ENCODE results near the gene AKR1C2.
"Not testable (repeated sequence)": the region's sequence is repeated elsewhere in the genome, so short reads cannot be mapped to it uniquely, and the experiment has no call there.

The AKR1C2 gene

GRCh38 chr10:5003127-5004029 is at the start of gene AKR1C2:
Gene AKR1C2, minus strand, starts transcription at chr10:5003857. Its CDS starts 22 bp downstream, at chr10:5003835.
- not testable (repeated sequence) for DNase-seq

GRCh38 chr10:5052951-5053500 is 49.4 kb upstream of the AKR1C2 start:
- not testable (repeated sequence) for DNase-seq

DNA sequence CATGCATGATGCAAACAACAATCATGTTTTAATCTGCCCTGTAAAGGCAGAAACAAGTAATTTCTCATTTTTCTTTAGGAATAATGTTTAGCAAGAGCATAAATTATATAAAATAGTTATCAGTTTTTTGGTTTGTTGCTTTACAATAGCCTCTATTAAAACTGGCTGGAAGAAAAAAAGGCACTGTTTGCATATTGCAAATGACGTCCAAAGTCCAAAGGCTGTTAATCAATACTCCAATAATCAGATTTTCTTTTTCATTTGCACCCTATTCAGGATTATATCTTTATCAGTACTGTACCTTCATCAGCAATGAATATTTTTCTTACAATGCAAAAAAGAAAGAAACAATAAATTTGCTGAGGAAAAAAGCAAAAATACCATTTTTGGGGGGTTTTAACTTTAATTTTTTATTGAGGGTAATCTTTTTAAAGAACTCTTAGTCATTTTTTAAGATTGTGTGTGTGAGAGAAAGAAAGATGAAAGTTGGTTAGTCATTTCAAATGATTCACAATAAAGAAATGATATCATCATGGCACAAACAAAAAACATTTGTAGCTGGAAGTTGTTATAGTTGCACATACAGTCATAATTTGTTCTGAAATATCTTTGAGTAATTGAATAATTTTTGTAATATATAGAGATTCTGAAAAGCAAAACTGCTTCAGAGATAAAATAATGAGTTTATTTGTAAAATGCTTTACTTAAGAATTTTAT is 44.4 kb upstream of the AKR1C2 start:
- DNase-seq = peak; percentile 32

DNA sequence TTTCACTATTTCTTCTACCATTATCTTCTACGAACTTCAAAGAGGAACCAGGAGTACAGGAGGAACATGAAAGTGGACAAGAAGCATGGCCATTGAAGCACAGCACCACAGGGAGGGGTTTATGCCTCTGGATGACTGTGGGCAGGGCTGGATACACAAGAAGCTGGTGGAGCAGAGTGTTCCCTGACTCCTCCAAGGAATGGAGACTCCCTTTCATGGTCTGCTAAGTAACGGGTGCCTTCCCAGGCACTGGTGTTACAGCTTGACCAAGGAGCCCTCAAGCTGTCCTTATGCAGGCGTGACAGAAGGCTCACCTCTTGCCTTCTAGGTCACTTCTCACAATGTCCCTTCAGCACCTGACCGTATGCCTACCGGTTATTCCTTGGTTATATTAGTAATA is 43.4 kb upstream of the AKR1C2 start:
- DNase-seq = peak; percentile 74

DNA sequence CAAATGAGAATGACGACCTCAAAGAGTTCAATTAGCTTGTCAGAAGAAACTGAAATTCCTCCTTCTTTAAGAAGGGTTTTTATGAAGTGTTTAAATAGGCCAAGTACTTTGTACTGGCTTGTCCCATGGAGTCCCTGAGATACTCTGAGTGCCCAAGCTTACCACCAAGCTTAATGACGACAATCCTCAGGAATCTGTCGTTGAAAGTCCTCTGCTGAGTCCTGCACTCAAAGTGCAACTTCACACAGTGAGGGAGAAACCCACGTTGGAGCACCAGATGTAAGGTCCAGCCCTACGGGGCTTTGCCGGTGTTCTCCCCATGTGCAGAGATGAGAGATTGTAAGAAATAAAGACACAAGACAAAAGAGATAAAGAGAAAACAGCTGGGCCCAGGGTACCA is 42.8 kb upstream of the AKR1C2 start:
- no peak for DNase-seq

GRCh38 chr10:5045095-5045494 is 41.4 kb upstream of the AKR1C2 start:
- DNase-seq = no peak

DNA sequence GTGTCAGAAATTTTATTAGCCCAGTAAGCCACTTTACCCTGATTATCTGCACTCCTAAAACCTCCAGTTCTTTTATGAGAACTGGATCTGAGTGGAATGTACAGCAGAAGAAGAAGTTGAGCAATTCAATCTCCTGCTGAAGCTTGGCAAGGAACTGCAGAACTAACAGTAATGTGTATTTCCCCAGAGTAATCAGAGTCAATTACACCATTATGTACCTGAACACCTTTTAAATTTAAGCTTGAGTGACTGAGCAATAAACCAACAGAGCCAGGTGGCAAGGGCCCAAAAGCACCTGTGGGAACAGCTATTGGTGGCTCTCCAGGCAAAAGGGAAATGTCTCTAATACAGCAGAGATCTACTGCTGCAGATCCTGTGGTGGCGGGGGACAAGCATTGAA is 40.1 kb upstream of the AKR1C2 start:
- no peak for DNase-seq

DNA sequence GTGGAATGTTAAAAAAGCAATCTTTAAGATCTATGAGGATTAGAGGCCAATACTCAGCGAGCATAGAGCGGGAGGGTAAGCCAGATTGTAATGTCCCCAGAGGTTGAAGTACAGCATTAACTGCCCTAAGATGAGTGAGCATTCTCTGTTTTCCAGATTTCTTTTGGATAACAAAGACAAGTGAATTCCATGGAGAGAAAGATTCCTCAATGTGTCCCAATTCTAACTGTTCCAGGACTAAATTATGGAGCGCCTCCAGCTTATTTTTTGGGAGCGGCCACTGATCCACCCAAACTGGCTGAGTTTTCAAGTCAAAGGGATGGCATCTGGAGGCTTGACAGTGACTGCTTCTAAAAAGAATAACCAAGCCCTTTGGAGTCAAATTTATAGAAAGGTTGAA is 39.3 kb upstream of the AKR1C2 start:
- no peak for DNase-seq

GRCh38 chr10:5041471-5042023 is 37.9 kb upstream of the AKR1C2 start:
- DNase-seq = no peak

DNA sequence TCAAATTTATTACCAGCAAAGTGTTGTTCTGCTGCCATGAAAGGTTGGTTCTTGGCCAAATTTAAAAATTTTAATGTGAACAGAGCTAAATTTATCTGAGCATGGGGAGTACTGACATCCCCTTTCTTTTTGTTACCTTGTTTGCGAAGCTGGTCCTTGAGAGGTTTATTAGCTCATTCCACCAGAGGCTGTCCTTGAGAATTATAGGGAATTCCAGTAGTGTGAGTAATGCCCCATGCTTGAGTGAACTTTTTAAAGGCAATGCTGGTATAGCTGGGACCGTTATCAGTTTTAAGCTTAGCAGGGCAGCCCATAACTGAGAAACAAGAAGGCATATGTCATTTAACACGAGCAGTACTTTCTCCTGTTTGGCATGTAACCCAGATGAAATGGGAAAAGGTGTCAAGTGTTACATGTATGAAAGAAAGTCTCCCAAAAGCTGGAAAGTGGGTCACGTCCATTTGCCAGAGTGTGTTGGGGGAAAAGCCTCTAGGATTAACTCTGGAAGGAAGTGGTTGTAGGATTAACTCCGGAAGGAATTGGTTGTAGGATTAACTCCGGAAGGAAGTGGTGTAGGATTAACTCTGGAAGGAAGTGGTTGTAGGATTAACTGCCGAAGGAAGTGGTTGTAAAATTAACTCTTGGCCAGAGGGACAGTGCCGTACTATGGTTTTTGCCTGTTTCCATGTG is 37.3 kb upstream of the AKR1C2 start:
- DNase-seq = peak; percentile 38

DNA sequence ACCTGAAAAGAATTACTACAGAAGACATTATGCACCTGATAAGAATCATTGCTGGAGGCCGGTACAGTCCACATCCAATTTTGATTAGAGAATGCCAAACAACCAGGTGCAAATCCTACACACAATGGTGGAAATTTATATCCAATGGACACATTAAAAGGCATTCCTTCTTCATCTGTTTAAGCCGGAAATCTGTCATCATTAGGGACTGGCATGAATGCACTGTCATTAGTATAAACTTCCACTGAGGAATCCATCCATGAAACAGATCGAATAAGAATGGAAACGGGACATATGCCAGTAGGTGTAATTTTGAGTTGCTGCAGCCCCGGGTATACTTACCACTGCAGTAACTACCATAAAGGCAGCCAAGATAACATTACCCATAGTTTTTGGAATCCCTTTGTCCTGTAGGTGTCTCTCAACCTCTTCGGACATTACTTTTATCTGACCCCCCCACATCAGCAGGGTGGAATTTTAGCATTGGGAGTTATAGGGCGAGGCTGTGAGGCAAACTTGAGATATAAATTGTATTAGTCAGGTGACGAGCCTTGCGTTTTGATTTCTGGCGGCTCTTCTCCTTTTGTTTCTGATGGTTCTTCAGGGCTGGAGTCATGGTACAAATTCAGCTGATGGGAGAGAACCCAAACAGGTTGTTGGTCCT is 36.5 kb upstream of the AKR1C2 start:
- no peak for DNase-seq

DNA sequence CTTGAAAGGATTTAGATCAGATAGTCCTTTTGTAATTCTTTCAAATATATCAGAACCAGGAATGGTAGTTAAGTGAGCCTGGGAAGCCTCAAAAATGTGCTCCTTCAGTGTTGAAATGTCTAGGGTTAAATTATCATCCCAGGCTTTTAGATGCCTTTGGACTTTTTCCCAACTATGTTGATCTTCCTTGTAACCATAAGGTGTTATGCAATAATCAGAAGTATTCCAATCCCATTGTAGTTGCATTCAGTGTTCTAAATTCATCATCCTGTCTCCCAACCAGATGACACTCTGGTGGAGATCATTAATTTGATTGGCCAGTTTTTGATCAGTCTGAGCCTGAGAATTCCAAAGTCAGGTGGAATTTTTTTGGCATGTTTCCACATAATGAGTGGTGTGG is 35.1 kb upstream of the AKR1C2 start:
- no peak for DNase-seq

- DNase-seq = no peak
These were observed 34.4 kb upstream of the AKR1C2 start for GRCh38 chr10:5038101-5038500.

- DNase-seq = no peak
These were observed 32.9 kb upstream of the AKR1C2 start for GRCh38 chr10:5036511-5036910.

DNA sequence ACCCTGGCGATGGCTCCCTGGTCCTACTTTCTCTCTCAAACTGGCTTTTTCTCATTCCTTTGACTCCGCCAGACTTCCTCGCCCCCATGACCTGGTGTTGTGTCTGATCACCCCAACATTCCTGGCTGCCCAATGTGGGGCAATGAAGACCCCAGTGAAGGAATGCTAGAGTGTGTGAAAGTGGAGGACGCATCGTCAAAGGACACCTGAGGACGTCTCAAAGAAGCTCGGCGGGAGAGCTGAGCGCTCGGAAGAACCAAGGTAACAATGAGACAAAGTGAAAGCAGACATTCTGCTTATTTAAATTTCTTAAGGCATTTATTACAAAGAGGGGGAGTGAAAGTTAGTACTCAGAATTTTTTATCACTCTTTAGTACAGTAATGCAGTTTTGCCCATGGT is 31.7 kb upstream of the AKR1C2 start:
- DNase-seq = no peak

GRCh38 chr10:5034588-5034987 is 30.9 kb upstream of the AKR1C2 start:
- DNase-seq = no peak

DNA sequence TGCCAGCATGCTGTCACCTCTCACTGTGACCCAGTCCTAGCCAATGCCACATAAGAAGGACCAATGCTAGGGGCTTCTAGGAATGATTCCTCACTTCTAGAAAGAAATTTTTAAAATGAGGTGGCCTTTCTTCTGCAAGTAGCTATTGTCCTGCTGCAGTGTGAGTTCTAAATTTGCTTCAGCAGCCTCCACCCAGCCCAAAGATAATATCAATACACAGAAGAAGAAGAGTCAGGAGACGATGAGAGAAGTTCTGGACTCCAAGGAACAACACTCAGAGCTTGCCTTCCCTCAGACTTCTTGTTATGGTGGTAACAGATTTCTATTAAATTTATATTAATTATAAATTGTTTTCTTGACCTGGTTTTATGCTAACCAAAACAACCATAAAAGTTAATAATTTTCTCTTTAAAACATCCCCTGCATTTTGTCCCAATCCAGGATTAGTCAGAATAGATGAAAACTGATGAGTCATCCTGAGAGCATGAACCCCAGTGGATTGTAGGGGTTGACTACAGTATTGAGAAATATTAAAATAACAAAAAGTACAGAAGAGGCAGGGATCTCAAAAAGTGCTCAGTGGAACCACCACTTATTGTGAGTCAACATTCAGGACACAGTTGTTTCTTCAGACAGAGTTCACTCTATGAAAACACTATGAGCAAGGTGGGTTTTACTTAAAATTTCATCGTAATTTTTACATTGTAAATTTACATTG is 29.6 kb upstream of the AKR1C2 start:
- DNase-seq = peak; percentile 79

DNA sequence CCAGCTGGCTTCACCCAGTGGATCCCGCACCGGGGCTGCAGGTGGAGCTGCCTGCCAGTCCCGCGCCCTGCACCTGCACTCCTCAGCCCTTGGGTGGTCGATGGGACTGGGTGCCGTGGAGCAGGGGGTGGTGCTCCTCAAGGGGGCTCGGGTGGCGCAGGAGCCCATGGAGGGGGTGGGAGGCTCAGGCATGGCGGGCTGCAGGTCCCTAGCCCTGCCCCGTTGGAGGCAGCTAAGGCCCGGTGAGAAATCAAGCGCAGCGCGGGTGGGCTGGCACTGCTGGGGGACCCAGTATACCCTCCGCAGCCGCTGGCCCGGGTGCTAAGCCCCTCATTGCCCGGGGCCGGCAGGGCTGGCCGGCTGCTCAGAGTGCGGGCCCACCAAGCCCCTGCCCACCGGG is 28.8 kb upstream of the AKR1C2 start:
- not testable (repeated sequence) for DNase-seq

DNA sequence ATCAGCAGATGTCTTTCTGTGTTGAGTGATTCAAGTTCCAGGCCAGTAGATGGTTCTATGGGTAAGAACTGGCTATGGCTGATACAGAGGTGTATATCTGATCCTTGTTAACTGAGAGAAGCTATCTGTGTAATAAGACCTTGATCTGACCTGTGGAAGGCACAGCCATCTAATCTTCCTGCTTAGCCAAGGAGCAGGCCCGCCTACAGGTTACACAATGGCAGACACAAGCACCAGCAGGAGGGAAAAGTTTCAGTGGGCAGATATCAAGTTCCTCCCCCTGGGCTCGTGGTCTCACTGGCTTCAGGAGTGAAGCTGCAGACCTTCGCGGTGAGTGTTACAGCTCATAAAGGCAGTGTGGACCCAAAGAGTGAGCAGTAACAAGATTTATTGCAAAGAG is 27.9 kb upstream of the AKR1C2 start:
- not testable (repeated sequence) for DNase-seq

DNA sequence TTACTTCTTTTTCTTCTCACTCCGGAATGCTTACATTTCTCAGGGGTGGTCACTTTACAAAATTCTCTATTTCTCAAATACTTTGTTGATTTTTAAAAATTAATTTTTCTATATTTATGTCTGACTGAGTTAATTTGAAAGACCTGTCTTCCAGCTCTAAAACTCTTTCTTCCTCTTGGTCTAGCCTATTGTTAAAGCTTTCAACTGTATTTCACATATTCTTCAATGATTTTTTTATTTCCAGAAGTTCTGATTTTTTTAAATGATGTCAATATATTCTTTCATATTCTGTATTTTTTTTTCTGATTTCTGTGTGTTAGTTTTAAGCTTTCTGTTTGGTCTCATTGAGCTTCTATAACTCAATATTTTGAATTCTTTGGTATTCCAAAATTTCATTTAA is 27.3 kb upstream of the AKR1C2 start:
- no peak for DNase-seq

DNA sequence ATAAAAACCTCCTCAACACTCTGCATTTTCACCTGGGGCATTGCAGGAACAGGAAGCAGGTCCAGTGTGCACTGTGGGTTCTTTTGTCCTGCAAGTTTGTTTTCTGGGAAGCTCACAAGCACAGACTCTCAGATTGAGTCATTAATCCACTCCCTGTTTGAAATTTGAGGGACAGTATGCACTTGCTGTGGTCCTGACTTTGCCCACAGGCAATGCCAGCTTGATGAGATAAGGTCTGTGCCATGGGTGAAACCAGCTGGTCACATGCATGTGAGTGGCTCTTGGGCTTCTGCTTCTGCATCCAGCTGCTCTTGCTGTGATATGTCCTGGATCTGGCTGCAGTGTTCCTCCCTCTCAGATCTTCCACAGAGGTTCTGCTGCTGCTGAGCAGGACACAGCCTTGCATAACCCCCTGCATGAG is 21.8 kb upstream of the AKR1C2 start:
- DNase-seq = not testable (repeated sequence)
